A204.1 (cell line): ENCODE results near the gene SSH2.

Experiments
- FAIRE-seq: peaks from 2 replicates; lab custom pipeline; 2012; peaks lifted over from hg19 to GRCh38; lab: Jason Lieb, UNC

SSH2 gene

DNA sequence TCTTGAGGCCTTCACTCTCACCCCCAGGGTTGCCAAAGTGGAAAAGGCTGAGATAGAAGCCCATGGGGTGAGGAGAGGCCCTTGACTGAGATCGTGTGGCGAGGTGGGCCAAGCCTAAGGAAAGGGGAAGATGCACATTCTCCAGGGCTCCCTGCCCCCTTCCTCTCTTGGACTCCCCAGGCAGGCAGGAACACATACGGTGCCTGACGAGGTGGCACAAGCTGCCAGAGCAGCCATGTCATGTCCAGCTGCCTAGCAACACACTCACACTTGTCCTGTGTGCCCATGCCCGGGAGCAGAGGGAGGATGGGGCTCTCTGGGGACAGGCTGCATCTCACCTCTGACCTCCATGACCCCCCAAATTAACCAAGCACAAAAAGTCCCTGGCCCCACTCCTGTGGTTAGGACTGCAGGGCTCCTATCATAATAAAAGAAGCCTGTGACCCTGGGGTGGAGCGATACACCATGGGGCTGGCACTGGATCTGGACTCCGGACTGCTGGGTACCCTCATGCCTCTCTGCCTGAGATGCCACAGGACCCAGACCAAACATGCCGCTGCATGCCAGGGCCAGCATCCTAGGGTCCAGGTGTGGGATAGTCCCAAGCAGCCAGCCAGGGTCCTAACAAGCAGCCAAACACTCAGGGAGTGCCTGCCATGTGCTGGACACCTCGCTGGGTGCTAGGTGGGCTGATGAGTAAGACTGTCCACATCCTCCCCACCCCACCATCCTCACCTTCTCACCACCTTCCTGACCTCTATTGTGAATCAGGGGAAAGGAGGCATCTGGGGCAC, 343.2 kb downstream of the SSH2 start:
- no peak for FAIRE-seq

- FAIRE-seq: no peak
Observed at GRCh38 chr17:29585080-29585751, 344.8 kb downstream of the SSH2 start.

GRCh38 chr17:29584452-29585079, 345.5 kb downstream of the SSH2 start:
- no peak for FAIRE-seq

DNA sequence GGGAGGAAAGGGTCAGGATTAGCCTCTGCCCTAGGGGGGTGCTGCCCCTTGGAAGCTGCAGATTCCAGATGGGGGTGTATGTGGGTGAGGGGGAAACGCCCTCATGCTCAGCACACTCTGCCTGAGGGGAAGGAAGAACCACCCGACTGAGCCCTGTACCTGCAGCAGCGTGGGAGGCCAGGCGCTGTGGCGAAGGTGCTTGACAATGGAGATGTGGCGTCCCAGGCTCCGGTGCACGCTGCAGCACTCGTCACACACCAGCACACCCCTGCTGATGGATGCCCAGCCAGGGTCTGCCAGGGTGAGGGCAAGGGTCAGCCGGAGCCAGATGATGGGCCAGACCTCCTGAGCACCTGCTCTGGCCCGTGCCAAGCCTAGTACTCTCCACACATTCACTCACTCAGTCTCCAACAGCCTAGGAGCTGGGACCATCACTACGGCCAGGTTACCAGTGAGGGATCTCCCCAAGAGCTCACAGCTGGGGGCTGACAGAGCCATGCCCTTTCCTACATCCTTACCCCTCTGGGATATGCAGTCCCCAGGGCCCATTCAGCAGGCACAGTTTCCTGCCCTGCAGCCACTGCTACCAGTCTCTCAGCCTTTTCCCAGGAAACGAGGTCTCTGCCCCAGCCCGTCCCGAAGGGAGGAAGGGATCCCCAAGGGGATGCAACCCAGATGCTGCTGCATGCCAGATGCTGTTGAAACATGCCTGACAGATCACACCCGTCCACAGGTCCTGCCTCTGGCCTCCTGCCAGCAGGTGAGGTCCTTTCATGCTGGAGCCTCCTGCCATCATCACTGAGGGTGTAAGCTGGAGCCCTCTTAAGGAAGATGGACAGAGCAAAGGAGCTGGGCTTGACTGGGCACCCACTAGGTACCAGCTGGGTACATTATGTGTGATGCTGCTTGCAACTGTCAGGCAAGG, 346.4 kb downstream of the SSH2 start:
- no peak for FAIRE-seq

GRCh38 chr17:29582772-29583171, 347.3 kb downstream of the SSH2 start:
- FAIRE-seq: no peak

GRCh38 chr17:29582254-29582765, 347.7 kb downstream of the SSH2 start:
- no peak for FAIRE-seq

- no peak for FAIRE-seq
Observed at GRCh38 chr17:29581583-29582253, 348.3 kb downstream of the SSH2 start.

- FAIRE-seq: no peak
Observed at GRCh38 chr17:29579866-29580771, 349.9 kb downstream of the SSH2 start.

GRCh38 chr17:29578626-29579485, 351.2 kb downstream of the SSH2 start:
- no peak for FAIRE-seq

- no peak for FAIRE-seq
Observed at GRCh38 chr17:29577385-29578211, 352.4 kb downstream of the SSH2 start.

DNA sequence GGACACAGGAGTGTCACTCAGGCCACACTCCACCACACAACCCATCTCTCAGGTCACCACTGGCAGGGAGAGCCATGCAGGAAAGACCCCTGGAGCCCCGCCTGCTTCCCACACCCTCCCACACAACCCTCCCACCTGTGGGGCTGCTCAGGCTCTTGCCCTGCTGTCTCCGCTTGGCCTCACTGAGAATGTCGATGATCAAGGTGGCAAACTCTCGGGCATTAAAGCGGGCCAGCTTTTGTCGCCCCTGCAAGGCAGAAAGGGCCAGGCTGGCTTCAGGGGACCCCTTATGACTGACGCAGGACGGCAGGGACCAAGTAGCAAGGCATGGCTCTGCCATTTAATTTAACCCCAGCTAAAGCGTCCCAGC, 353.0 kb downstream of the SSH2 start:
- FAIRE-seq: no peak

GRCh38 chr17:29576214-29577000, 353.6 kb downstream of the SSH2 start:
- no peak for FAIRE-seq
